Raji (cell line): ENCODE results near the gene AMPD2.

Experiments used
- POLR2A ChIP-seq: IDR thresholded peaks from 2 replicates; pipeline ENCODE4 v1.6.1; 2011; ENCODE audit warnings: low read depth, low read length, control low read depth; ENCODE audit not compliant: insufficient read depth

The AMPD2 gene

DNA sequence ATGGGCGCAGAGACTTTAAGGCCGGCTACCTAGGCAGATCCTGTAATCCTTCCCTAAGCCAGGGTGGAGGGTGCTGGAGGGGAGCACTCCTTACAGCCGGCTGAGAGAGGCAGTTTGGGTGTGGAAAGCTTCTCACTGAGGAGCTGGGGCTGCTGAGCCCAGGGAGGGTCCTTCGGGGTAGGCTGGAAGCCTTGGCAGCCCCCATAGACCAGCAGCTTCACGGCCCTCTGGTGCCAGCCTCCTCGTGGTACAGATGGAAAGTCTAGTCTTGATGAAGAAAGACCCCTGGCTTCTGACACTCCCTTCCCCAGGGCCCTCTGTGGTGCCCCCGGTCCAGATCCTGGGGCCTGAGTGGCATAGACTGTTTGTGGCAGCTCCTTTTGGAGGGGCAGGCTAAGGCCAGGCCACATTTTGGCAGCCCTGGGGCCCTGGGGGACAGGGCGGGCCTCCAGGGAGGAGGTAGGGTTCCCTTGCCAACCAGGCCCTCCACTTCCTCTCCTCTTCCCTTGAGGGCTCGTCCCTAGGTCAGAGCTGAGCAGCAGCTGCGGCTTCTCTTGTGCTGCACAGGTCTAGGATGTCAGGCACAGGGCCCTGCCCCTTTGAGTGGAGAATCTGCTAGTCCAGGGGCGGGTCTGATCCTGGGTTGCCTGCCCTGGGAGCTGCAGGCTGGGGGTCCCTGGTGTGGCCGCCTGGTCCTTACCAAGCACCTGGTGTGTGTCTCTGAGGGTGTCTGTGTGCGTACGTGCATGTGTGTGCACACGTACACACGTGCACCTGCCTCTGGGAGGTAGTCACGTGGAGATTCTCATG lies 4.8 kb downstream of the AMPD2 start:
- no peak for TF ChIP-seq POLR2A

GRCh38 chr1:109625176-109625575 lies 5.5 kb downstream of the AMPD2 start:
- TF ChIP-seq POLR2A = no peak

GRCh38 chr1:109625601-109626560 lies 6.2 kb downstream of the AMPD2 start:
- TF ChIP-seq POLR2A = no peak

GRCh38 chr1:109626682-109627408 lies 7.2 kb downstream of the AMPD2 start:
- TF ChIP-seq POLR2A = no peak

GRCh38 chr1:109627692-109628399 lies 8.2 kb downstream of the AMPD2 start:
- TF ChIP-seq POLR2A = no peak

- no peak for TF ChIP-seq POLR2A
Measured at GRCh38 chr1:109628540-109629321, 9.1 kb downstream of the AMPD2 start.

DNA sequence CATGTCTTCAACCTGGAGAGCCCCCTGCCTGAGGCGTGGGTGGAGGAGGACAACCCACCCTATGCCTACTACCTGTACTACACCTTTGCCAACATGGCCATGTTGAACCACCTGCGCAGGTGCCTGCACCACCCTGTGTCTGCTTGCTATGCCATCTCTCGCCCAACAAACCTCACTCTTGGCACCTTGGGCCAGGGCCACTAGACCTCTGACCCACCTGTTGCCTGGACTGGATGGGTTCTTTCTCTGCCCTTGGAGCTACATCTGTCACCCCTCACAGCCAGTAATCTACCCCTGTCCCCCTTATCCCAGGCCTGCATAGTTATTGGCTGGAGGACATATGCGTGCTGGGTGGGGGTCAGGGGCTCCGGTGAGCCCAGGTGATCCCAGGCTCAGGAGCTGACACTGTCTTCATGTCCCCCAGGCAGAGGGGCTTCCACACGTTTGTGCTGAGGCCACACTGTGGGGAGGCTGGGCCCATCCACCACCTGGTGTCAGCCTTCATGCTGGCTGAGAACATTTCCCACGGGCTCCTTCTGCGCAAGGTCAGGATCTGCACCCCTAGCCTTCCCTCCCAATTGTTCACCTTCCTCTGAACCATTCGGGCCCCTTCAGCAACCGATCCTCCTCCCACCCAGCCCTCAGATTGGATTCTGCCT lies 9.9 kb downstream of the AMPD2 start:
- TF ChIP-seq POLR2A = no peak

DNA sequence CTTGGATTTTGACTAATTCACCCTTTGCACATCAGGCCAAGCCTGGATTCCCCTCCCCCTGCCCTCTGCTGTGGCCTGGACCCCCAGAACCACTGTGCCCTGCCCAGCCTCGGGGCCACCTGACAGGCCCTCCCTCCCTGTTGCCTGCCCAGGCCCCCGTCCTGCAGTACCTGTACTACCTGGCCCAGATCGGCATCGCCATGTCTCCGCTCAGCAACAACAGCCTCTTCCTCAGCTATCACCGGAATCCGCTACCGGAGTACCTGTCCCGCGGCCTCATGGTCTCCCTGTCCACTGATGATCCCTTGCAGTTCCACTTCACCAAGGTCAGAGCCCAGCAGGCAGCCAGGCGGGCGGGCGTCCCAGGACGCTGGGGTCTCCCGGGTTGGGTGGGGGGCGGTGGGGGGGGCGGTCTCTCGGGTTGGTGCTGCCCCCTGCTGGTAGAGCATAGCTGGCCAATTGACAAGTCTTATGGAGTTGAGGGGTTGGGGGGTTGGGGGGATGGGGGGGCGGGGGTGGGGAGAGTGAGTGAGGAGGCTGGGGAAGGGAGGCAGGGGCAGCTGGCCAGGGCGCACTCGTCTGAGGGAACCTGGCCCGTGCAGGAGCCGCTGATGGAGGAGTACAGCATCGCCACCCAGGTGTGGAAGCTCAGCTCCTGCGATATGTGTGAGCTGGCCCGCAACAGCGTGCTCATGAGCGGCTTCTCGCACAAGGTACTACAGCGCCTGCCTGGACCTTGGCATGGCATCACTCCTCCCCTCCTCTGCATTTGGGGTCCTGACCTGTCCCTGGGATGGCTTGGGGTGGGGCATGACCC lies 10.7 kb downstream of the AMPD2 start:
- no peak for TF ChIP-seq POLR2A

GRCh38 chr1:109630898-109631512 lies 11.4 kb downstream of the AMPD2 start:
- TF ChIP-seq POLR2A = no peak

GRCh38 chr1:109631513-109632505 lies 12.2 kb downstream of the AMPD2 start:
- no peak for TF ChIP-seq POLR2A
